Measurements from ENCODE around the gene RBBP8.

The RBBP8 gene

GRCh38 chr18:23003289-23003688 is 70.2 kb downstream of the RBBP8 start:
- no peak for FAIRE-seq

- FAIRE-seq: no peak
These were observed 79.1 kb downstream of the RBBP8 start for GRCh38 chr18:23012249-23012648.

DNA sequence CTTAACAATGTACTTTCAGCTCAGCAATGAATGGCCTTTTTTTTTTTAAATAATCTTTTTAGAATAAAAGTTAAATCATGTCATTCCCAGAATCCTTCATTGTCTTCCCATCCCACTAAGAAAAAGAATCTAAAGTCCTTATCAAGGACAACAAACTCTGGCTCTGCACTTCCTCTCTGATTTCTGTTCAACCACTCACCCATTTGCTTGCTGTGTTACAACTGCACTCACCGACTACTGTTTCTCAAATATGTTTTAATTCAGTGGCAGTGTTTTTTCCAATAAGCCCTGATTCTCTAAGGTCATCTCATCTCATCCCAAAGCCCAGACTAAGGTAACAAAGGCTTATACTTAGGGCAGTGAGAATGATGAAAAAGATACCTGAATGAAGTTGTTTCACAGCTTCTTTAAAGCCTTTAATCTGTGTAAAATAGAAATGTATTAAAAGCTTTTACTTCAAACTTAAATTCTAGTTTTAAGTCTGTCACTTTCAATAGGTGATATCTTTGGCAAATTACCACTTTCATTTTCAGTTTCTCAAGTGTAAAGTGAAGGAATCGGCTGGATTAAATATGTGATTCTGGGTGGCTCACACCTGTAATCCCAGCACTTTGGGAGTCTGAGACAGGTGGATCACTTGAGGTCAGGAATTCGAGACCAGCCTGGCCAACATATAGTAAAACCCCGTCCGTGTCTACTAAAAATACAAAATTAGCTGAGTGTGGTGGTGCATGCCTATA is 87.6 kb downstream of the RBBP8 start:
- FAIRE-seq: no peak

- no peak for FAIRE-seq
These were observed 88.5 kb downstream of the RBBP8 start for GRCh38 chr18:23021623-23022022.

GRCh38 chr18:23032030-23032582 is 99.0 kb downstream of the RBBP8 start:
- no peak for FAIRE-seq

DNA sequence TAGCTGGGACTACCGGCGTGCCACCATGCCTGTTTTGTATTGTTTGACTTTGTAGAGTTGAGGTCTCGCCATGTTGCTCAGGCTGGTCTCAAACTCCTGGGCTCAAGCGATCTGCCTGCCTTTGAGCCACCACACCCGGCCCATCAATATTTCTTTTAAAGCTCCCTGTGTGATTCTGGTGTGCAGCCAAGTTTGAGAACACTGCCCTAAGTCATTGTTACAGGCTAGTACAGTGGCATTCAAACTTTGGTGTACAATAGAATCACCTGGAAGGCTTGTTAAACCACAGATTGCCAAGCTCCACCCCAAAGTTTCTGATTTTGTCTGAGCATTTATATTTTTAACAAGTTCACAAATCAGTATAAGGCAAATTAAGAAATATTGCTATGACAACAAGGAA is 99.9 kb downstream of the RBBP8 start:
- no peak for FAIRE-seq

DNA sequence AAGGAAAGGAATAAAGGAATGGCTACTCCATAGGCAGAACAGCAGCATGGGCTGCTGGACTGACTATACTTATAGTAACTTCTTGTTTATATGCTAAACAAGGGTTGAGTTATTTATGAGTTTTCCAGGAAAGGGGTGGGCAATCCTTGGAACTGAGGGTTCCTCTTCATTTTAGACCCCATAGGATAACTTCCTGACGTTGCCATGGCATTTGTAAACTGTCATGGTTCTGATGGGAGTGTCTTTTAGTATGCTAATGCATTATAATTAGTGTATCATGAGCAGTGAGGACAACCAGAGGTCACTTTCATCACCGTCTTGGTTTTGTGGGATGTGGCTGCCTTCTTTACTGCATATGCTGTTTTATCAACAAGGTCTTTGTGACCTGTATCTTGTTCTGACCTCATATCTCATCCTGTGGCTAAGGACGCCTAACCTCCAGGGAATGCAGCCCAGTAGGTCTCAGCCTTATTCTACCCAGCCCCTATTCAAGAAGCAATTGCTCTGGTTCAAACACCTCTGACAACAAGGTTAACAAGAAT is 103.6 kb downstream of the RBBP8 start:
- no peak for FAIRE-seq

DNA sequence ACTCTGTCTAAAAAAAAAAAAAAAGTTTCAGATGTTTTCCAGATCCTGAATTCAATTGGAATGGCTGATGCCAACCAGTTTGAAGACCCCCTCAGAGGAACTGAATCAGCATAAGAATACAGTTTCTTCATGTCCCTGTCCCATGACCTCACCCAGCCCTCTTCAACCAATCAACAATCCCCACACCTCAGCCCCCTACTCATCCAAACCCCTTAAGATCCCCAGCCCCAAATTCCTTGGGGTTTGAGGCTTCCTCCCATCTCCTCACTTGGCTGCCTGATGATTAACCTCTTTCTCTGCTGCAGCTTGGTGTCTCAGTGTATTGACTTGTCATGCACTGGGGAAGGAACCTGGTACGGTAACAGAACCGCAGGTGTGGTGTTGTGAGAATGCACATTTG is 104.5 kb downstream of the RBBP8 start:
- FAIRE-seq: no peak

- FAIRE-seq: no peak
These were observed 105.6 kb downstream of the RBBP8 start for GRCh38 chr18:23038712-23039111.

DNA sequence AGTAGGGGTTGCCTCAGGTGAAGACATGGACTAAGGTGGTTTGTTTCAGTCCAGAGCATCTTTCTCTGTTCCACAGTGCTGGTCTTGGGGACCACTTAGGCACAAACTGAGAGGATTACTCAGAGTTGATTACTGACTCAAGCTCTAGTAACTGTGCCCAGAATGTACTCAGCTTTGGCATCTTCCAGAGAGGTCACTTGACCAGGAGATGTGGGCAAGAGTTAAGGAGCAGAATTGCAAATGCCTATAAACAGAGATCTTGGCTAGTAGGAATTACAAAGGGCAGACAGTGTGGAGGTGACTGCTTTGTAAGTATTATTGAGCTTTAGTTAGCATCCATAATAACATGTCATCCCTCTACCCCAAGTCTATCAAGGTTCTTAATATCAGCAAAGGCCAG is 109.0 kb downstream of the RBBP8 start:
- FAIRE-seq: no peak

- FAIRE-seq: no peak
These were observed 110.8 kb downstream of the RBBP8 start for GRCh38 chr18:23043803-23044376.

DNA sequence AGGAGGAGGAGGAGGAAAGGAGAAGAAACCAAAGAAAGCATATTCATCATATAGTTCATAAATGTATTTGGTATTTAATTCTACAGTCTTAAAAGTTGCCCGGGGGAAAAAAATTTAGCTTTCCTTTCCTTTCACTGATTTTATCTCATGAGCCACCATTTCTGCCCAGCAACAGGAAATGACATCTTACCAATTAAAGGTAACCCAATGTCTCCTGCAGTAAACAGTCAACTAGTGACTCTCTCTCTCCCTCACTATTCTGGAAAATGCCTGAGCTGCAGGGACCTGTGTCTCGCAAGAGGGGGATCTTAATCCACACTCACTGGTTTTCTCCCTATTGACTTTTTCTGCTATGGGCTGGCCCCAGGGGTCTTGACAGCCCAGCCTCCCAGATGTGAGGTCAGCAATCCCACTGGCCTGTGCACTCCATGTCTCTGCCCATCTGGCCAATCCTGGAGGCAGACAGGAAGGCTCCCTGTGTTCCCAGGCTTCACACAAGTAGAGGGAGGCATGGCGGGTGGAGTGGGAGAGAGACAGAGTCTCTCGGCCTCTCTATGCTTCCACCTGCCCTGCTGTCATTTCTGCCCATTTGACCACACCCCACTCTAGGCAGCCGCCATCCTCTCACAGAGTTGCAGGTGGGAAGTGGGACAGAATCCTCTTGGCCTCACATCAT is 116.7 kb downstream of the RBBP8 start:
- FAIRE-seq: no peak

DNA sequence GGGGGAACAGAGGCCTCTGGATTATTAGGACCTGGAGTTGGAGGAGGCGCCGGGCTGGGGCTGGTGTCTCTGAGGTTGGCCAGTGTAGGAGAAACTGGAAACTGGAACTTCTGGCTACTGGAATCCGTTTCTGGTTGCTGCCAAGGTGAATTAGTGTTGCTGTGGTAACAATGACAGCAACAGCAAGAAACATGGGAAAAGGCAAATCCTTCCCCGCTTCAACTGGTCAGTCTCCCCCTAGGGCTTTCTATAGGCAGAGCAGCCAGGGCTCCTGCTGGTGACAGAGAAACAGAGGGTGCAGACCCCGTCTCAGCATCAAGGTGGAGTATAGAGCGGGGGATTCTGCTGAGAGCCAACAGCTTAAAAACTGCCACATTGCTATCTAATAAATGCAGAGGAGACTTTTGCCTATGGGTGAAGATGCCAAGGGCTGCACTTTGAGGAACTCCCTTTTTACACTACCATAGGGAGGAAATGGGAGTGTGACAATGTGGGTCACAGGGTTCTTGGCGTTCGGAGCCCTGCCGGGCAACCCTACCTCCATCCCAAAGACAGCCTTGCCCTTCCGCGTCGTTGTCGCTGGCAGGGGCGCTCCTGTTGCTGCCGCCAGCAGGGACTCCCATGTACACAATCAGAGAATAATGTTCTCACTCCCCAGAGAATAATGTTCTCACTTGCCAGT is 120.8 kb downstream of the RBBP8 start:
- no peak for FAIRE-seq

DNA sequence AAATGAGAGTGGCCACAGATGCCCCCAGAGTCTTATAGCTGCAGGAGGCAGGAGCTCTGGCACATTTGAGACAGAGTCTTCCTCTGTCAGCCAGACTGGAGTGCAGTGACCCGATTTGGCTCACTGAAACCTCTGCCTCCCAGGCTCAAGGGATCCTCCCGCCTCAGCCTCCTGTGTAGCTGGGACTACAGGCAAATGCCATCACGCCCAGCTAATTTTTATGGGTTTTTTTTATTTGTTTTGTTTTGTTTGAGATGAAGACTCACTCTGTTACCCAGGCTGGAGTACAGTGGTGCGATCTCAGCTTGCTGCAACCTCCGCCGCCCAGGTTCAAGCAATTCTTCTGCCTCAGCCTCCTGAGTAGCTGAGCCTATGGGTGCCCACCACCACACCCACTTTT is 121.4 kb downstream of the RBBP8 start:
- FAIRE-seq: no peak

DNA sequence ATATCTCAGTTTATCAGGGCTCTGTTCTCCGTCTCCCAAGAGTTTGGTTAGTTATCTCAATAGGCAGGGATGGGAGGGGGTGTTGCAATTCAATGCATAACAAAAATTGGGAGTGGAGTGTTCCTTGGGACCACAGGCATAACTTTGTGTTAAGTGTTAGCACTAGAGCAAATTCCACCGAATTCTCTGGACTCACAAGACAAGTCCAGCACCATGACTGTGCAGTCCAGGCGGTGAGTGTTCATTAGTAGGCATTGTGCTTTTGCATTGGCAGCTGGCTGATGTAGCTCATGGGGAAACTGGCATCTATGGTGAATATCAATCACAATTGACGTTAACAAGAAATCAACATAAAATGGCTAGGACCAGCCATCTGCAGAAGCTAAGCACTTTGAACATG is 123.2 kb downstream of the RBBP8 start:
- no peak for FAIRE-seq

DNA sequence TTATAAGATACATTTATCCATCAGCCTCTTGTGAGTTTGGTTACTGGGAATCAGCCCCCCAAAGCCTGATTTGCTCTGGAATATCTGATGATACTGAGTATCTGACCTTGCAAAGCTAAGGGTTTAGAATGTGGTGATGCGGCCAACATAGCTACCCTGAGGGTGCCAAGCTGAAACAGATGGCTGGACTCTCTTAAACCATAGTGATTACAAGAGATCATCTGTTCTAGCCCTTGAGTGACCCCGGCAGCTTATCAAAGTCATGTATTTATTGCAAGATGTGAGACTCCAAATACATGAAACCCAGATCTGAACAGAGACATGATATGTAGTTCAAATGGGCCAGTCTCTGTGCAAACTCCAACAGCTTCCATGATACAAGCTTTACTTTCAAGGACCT is 124.0 kb downstream of the RBBP8 start:
- FAIRE-seq: no peak

GRCh38 chr18:23058746-23059415 is 125.8 kb downstream of the RBBP8 start:
- no peak for FAIRE-seq

DNA sequence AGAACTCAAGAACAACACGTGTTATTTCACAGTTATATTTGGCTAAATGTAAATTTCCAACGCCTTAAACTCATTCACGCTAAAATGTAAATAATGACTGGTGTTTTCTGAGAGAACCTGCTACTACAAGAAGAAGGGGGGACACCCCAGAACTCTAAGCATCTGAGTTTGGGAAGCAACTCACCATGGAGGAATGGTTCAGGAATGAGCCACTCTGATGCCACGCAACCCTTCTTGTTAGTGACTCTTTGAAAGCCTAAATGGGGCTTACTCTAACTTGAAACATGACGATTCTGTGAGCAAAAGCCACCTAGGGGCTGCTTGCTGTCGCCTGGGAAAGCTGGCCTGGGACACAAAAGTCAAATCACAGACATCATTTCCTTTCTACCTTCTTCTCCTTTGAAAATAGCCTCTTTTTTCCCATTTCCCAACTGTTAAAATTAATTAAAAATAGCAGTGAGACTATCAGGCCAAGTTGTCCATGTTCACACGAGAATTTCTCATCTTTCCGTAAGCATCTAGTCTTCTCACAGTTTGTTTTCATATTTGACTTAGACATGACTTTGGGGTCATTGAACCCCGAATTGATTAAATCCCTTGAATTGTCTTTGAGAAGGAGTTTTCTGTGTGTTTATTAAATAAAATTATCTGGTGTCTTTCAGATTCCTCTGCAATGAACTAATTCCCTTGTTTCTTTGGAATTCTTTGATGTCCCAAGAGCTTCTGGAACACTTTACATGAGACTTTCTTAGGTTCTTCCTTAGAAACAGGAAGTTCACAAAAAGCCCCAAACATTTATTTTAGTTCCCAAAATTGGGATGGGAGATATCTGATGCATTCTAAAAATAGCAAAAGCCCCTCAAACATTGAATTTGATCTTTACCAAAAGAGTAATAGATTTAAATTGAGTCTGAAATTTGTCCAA is 126.7 kb downstream of the RBBP8 start:
- no peak for FAIRE-seq

- FAIRE-seq: no peak
These were observed 128.9 kb downstream of the RBBP8 start for GRCh38 chr18:23062011-23062410.

DNA sequence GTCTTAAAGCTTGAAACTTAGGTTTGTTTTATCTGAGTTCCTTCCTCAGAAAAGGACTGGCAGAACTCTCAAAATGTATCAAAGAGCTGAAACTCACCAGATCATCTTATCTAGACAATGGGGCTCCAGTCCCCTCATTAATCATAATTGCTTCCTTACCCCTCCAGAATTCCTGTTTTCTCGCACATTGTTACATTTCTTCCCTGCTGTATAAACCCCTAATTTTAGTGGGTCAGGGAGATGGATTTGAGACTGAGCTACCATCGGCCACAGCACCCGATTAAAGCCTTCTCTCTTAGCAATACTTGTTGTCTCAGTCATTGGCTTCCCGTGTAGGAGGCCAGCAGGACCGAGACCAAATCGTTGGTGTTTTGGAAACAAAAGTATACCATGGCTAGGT is 130.4 kb downstream of the RBBP8 start:
- no peak for FAIRE-seq

- no peak for FAIRE-seq
These were observed 132.2 kb downstream of the RBBP8 start for GRCh38 chr18:23065234-23065806.
